Testis (tissue), 3 donors: ENCODE data around the gene SCN4A. TPM values are rescaled to one million over a fixed set of nuclear protein-coding genes. Genes with fewer than 3 reads are reported as not detected.
A peak's percentile ranks its signal among the peaks of the same experiment; 100 is the strongest.

Experiments used
- DNase-seq: peaks from one replicate; pipeline ENCODE4 v3.0.0-alpha.2; 2019
- H3K27ac ChIP-seq, 2 donors: fragments of 200-600 bp; sonication (generic); one replicate each; pipeline ENCODE4 v1.5.1; 2019
- H3K27me3 ChIP-seq: fragments of 200-600 bp; sonication (generic); one replicate; pipeline ENCODE4 v1.5.1; 2019
- H3K36me3 ChIP-seq: fragments of 200-600 bp; sonication (generic); one replicate; pipeline ENCODE4 v1.5.1; 2017; ENCODE audit warnings: low read depth; ENCODE audit errors: missing control alignments
- H3K4me1 ChIP-seq: fragments of 200-600 bp; sonication (generic); one replicate; pipeline ENCODE4 v1.5.1; 2019
- H3K4me3 ChIP-seq, 2 donors: fragments of 200-600 bp; sonication (generic); one replicate each; pipeline ENCODE4 v1.5.1; 2017 to 2019
- H3K9me3 ChIP-seq: fragments of 200-600 bp; sonication (generic); one replicate; pipeline ENCODE4 v1.5.1; 2017
- CTCF ChIP-seq, 3 experiments: fragments of 450-650 bp in 2 of 3; fragments of 200-600 bp in 1 of 3; sonication (generic) in 1 of 3; IDR thresholded peaks; one replicate each; pipeline ENCODE4 v1.5.1; 2016 to 2019; ENCODE audit warnings: antibody characterized with exemption in 3 of 3, mild to moderate bottlenecking in 2 of 3, moderate library complexity in 1 of 3
- POLR2A ChIP-seq: fragments of 450-650 bp; IDR thresholded peaks from one replicate; pipeline ENCODE4 v1.6.1; 2017; ENCODE audit warnings: antibody characterized with exemption, mild to moderate bottlenecking, moderate library complexity
- WGBS, 2 donors: methylation state at CpG; one replicate each; pipeline ENCODE4 v1.1.5; 2018; 5-methylcytosine and 5-hydroxymethylcytosine counted together
- intact Hi-C: fragments of 100-400 bp; cut with DNase I; formaldehyde crosslinking; loops from one replicate; pipeline ENCODE4 v1.15.1; 2023; ENCODE audit warnings: low total_unique reads
- polyA plus RNA-seq: library from polyadenylated mRNA; stranded (reverse); fragments of 350-450 nt; fragmentation: Illumina TruSeq; extraction: RNeasy Lipid Tissue Mini Kit (QIAGEN cat#74804); gene quantifications from one replicate; pipeline ENCODE4 v1.2.3, GENCODE V29; 2014; ENCODE audit warnings: low read depth, low replicate concordance; ENCODE audit not compliant: insufficient read depth
- total RNA-seq, 2 donors: library from RNA; depleted of rRNA; stranded (reverse); fragments of >200 nt; gene quantifications; one replicate each; pipeline ENCODE4 v1.2.3, GENCODE V29; 2016

The SCN4A gene
- total and polyA plus RNA-seq, 3 donors from 2014 or later, result 2.0 to 2.8 (median 2.3) TPM

DNA sequence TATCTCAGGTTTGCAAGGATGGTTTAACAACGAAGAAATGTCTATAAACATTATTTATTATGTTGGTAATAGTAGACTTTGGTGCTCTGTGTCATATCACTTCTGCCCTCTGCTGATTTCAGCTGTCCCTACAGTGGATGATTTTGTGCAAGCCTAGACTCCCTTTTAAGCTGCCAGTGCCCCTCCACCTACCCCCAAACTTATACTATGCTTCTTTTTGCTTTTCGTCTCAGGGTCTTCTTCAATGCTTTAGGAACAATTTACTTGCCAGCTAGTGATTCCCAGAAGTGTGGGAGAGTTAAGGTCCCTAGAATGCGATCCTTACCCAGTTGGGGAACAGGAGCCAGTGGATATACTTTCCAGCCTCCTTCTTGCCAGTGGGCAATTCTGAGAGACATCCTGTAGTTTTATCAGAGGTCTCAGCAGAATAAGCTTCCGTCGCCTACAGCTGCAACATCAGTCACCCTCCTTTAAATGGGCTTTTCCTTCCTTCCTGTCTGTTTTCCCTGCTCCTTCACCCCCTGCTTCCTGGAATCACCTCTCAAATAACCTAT is 43.6 kb upstream of the SCN4A start:
- no peak for TF ChIP-seq CTCF (IDR thresholded peaks at IDR 0.05)
- peak; percentile 9 for DNase-seq
- Histone ChIP-seq H3K27ac (no peak overlapping the region), H3K9me3 (no peaks in the 10 kb centered on the region), H3K4me3 (no peak overlapping the region), H3K27me3 (no peaks in the 10 kb centered on the region), H3K36me3 (no peaks in the 10 kb centered on the region), H3K4me1 (no peaks in the 10 kb centered on the region)
- intact Hi-C loops, result no loop called here
- WGBS, 2 donors, result 68 to 77% methylated on average over 5 of the region's 5 CpGs

- Histone ChIP-seq H3K36me3 (no peaks in the 10 kb centered on the region), H3K27me3 (no peaks in the 10 kb centered on the region), H3K9me3 (no peaks in the 10 kb centered on the region), H3K27ac (no peak overlapping the region), H3K4me3 (no peak overlapping the region), H3K4me1 (no peaks in the 10 kb centered on the region)
- TF ChIP-seq POLR2A (no peak), CTCF (IDR thresholded peaks at IDR 0.05) (no peak)
- intact Hi-C loops, result no loop called here
- DNase-seq, result no peak
- WGBS, 2 donors, result 94 to 97% methylated on average over 6 of the region's 6 CpGs
Measured at GRCh38 chr17:64015447-64015846, 42.7 kb upstream of the SCN4A start.

DNA sequence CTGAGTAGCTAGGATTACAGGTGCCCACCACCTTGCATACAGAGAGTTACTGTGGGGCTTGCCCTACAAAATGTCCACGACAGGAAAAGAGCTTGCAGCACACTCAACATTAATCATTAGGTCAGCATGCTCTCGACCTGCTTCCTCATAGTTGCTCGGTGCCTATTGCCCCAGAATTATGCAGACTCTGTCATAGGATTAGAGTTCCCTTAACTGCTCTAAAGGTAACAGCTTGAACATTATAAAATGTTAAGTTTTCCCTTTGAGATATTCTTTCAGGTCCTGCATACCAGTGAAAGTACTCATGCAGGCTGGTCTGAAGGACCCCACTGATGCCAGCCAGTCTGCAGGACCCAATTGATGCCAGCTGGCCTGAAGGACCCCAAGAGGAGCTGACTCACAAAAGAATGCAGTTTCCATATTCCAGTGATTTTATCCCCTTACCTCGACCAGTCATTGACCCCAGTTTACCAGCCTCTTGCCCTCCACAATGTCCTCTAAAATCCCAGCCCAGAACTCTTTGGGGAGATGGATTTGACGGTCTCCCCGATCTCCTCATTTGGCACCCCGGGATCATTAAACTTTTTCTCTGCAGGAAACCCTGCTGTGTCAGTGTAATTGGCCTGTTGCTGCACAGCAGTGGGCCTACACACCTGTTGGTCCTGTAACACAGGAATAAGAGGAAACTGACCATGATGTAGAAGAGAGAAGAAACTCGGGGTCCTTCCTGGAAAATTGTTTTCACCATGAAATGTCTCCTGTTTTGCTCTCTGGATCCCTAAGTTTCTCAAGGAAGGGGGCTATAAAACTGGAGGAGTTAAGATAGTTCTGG is 37.1 kb upstream of the SCN4A start:
- peak; percentile 9 for DNase-seq
- no peaks in the 10 kb centered on the region for H3K9me3 ChIP-seq
- no peaks in the 10 kb centered on the region for H3K36me3 ChIP-seq
- H3K4me1 ChIP-seq, result no peaks in the 10 kb centered on the region
- no peak overlapping the region for H3K4me3 ChIP-seq
- WGBS, 2 donors, result 70 to 73% methylated on average over 8 of the region's 8 CpGs
- no peak overlapping the region for H3K27ac ChIP-seq
- H3K27me3 ChIP-seq, result no peaks in the 10 kb centered on the region
- no peak for TF ChIP-seq POLR2A
- TF ChIP-seq CTCF (IDR thresholded peaks at IDR 0.05), result no peak
- intact Hi-C loops, result no loop called here

- H3K27me3 ChIP-seq, result no peaks in the 10 kb centered on the region
- 63 to 72% methylated on average over 4 of the region's 4 CpGs for WGBS, 2 donors
- TF ChIP-seq POLR2A (no peak), CTCF (IDR thresholded peaks at IDR 0.05) (no peak)
- no peak overlapping the region for H3K27ac ChIP-seq
- H3K36me3 ChIP-seq, result no peaks in the 10 kb centered on the region
- H3K4me3 ChIP-seq, result no peak overlapping the region
- H3K4me1 ChIP-seq, result no peaks in the 10 kb centered on the region
- intact Hi-C loops, result no loop called here
- H3K9me3 ChIP-seq, result no peaks in the 10 kb centered on the region
- DNase-seq, result peak; percentile 8
Measured at GRCh38 chr17:64008830-64009229, 36.1 kb upstream of the SCN4A start.
